ENCODE measurements around the gene CFAP141. TPM values are rescaled to one million over a fixed set of nuclear protein-coding genes. Genes with fewer than 3 reads are reported as not detected.
A peak's percentile ranks its signal among the peaks of the same experiment; 100 is the strongest.

The CFAP141 gene
- total and polyA plus RNA-seq, 2 of the 13 experiments (the other 11 are each of a cell fraction or from before 2014, with no cell fraction given): not detected

DNA sequence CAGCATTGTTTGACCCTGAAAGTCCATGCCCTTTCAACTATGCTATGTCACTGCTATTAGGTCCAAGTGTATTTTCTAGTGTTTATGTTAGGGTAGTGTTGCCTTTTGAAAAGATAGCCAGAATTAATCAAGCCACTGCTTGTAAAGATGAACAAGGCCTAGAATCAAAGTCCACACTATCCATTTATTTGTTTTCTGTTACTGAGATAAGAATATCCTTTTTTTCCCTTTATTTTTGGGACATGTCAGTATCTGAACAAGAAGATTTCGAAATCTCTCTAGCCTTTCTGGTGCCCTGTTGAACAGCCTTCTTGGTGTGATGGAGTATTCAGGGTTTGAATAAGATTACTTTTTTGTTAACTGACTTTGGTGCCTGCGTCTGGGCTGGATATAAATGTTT is 31.3 kb upstream of the CFAP141 start (continued):
- TF ChIP-seq ZHX2 (IDR thresholded peaks at IDR 0.05; ENCODE audit: low read depth) (no peak), ZHX2 (CRISPR knock-in tag; IDR thresholded peaks at IDR 0.05; ENCODE audit: borderline replicate concordance) (no peak), RORA (CRISPR knock-in tag; IDR thresholded peaks at IDR 0.05) (no peak), ZNF382 (CRISPR knock-in tag; IDR thresholded peaks at IDR 0.05; ENCODE audit: borderline replicate concordance) (no peak), ZNF788 (CRISPR knock-in tag; IDR thresholded peaks at IDR 0.05; ENCODE audit: borderline replicate concordance) (no peak), POLR2G (IDR thresholded peaks at IDR 0.05; ENCODE audit: low read depth, low read length) (no peak), HHEX (CRISPR knock-in tag; IDR thresholded peaks at IDR 0.05) (peak; percentile 61), ZBTB40 (IDR thresholded peaks at IDR 0.05) (no peak), ZBTB40 (CRISPR knock-in tag; IDR thresholded peaks at IDR 0.05) (no peak), ZNF276 (CRISPR knock-in tag; IDR thresholded peaks at IDR 0.05; ENCODE audit: low read depth) (no peak), SMYD3 (CRISPR knock-in tag; IDR thresholded peaks at IDR 0.05) (no peak), MEF2D (CRISPR knock-in tag; IDR thresholded peaks at IDR 0.05) (peak; percentile 75; the same call in 1 of the 2 replicates), RARG (CRISPR knock-in tag; IDR thresholded peaks at IDR 0.05; ENCODE audit: low read depth) (no peak)

Data from HepG2 (cell line).